GDM1 (cell line): Measurements from ENCODE around the gene RIPK1.
"Not testable (repeated sequence)": the region's sequence is repeated elsewhere in the genome, so short reads cannot be mapped to it uniquely, and the experiment has no call there.

ENCODE experiments used
- DNase-seq: peaks from one replicate; lab custom pipeline; 2025; lab: John Stamatoyannopoulos, UW

Gene RIPK1

DNA sequence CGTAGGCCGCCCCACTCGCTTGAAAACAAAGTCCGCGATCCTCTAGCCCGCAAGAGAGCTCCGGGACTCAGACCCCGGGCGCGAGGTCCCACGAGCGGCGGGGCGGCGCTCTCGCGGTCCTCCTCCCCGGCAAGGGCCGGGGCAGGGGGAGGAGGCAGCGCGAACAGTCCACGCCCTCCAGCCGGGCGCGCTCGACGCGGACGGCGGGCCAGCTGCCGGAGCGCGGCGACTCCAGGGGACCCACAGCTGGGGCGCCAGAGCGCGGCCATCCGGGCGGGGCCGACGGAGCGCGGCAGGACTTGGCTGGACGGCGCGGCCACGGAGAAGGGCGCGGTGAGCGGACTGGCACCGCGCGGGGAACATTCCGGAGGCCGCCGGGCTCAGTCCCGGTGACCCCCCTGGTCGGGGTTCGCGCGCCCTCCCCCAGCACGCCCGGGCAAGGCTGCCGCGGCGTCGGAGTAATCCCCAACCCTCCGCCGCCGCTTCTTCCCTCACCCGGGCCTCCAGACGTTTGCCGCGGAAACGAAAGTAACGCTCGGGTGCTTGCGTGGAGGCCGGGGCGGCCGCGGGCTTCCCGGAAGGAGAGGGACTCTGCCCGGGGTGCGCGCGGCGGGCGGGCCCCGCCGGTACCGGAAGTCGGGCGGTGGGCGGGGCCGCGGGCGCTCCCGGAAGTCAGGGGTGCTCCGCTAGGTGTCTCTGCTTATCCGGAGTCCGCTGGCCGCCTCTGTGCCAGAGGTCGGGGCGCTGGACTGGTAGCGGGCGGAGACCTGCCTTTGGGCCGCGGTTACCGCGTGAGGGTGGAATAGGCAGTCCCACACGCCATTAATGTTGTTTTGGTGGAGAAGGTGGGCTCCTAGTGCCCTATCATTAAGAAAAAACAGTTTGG lies at the start of gene RIPK1:
RIPK1 (plus strand) TSS at position 166 of the 886 bp plus-strand sequence. CDS start 8,330 bp downstream, outside the sequence.
- peak; percentile 84 for DNase-seq

DNA sequence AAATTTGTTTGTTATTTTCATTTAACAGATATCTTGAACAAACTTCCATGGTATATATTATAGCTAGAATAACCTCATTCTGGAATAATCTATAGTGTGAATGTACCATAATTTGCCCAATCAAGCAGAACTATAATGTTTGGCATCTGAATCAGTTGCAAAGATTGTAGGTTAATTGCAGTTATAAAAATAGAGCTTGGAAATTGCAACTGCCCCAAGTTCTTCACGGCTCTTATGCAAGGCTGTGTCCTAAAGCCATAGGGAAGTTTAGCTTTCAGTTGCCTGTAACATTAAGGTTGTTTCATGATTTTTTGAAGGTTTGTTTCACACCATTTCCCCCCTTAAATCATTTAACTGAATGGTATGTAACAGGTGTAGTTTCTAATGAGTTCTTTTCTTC lies 49.2 kb upstream of the RIPK1 start:
- no peak for DNase-seq

DNA sequence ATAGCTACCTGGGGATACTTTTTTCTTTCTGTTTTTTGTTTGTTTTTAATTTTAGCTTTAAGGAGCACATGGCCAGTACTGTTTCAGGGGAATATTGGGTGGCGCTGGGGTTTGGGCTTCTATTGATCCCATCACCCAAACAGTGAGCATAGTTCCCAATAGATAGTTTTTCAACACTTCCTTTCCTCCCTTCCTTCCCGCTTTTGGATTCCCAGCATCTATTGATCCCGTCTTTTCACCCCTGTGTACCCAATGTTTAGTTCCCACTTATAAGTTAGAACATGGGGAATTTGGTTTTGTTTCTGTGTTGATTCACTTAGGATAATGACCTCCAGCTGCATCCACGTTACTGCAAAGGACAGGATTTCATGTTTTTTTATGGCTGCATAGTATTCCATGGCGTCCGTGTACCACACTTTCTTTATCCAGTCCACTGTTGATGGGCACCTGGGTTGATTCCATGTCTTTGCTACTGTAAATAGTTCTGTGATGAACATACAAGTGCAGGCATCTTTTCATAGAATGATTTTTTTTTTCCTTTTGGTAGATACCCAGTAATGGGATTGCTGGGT lies 48.5 kb upstream of the RIPK1 start:
- no peak for DNase-seq

DNA sequence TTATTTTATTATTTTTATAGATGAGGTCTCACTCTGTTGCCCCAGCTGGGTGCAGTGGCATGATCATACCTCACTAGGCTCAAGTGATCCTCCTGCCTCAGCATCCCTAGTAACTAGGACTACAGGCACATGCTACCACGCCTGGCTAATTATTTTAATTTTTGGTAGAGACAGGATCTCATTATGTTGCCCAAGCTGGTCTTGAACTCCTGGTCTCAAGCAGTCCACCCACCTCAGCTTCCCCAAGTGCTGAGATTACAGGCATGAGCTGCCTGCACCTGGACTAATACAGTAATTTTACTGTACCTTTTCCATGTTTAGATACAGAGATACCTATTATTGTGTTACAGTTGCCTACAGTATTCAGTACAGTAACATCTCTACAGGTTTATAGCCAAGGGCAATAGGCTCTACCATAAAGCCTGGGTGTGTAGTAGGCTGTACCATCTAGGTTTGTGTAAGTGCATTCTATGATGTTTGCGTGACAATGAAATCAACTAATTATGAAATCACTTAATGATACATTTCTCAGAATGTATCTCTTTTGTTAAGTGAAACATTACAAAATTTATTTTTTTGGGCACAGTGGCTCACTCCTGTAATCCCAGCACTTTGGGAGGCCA lies 47.2 kb upstream of the RIPK1 start:
- not testable (repeated sequence) for DNase-seq

DNA sequence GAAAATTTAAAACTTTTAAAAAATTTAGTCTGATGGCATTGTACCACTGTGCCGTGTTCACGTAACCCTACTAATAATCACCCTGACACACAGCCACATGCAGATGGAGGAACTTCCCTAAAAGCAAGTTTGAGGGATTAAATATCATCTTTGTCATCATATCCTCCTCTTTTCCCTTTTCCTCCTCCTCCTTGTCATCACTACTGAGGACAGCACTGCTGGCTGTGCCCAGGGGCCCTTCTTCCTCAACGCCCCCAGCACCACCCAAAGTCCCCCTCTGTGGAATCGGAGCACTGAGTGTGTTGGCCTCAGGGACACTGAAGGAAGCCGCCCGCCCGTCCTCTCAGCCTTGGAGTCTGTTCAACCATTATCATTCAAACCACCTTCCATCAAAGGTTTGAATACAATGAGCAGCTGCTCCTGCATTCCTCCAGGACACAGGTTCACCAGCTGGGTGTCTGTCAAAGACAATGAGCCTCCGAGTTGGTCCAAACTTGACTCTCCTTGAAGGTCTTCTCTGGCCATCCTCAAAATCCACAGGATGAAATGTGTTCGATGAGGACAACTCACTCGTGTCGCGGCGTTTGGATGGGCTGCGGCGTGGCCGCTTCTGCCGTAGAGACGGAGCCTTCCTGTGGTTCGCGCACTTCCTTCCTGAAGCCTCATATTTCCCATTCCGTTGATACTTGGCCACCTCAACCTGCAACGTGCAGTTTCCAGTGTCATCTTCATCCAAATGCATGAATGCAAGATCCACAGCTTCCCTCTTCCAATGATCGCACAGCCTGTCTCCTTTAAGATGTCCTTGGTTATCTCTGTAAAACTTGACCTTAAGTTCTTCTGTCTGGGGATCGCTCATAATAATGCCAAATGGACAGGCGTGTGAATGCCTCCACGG lies 45.3 kb upstream of the RIPK1 start:
- DNase-seq: peak; percentile 57

DNA sequence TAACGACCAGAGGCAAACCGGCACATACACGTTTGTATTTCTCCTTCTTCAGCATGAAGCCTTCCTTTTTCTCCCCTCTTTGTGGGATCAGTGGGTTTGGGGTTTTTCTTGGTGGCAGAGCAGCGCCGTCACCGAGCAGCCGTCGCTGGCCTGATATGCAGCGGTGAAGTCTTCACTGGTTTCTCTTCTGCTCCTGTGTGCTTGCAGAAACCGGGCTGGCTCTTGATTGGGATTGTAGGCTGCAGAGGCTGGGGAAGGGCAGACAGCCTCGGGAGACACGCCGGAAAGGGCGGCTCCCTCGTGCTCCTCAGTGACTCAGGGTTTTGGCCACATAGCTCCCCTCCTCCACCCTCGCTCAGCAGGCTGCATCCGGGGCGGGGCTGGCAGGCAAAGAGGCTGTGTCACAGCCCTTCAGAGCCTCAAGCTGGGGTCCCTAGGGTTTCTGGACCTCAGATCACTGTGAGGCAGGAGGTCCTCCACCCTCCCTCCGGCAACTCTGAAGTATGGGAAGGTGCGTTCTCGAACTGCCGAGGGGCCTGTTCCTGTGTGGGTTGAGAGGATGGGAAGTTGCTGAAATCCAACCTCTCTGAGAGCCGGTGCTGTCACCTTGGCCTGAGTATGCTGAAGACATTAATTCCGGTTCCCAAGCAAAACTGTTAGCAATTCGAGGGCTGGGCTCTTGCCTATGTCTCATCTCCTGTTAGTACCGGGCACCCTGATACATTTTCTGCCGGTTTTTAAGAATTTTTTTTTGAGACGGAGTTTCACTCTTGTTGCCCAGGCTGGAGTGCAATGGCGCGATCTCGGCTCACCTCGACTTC lies 44.4 kb upstream of the RIPK1 start:
- peak; percentile 96 for DNase-seq

DNA sequence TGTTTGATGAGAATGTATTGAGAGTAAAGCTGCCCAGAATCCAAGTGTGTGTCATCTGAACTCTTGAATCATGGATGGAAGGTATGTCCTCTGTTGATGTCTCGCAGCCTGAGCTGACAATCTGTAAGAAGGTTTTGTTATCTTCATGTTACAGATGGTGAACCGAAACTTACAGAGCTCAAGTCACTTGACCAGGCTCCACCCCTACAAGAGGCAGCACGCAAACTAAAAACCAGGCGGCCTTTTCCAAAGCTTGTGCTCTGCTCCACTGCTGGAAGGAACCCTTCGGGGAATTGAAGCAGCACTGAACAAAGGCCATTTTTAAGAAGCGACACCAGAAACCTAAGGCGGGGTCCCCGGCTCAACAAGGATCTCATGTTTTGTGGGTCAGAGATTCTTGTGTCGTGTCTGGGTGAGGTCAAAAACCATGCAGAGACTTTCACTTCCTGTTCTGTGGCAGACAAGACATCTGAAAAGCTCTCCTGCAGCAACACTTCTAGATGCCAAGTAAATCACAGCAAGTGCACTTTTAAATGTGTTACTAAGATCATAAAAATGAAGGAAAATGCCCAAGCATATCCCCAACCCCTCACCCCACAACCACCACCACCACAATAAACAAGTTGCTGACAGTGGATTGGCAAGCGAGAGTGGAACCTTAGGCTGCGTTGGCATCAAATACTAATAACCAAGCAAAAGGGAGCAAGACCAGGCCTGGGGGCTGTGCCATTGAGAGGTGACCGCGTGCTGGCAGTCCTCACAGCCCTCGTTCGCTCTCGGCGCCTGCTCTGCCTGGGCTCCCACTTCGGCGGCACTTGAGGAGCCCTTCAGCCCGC lies 41.3 kb upstream of the RIPK1 start:
- no peak for DNase-seq

DNA sequence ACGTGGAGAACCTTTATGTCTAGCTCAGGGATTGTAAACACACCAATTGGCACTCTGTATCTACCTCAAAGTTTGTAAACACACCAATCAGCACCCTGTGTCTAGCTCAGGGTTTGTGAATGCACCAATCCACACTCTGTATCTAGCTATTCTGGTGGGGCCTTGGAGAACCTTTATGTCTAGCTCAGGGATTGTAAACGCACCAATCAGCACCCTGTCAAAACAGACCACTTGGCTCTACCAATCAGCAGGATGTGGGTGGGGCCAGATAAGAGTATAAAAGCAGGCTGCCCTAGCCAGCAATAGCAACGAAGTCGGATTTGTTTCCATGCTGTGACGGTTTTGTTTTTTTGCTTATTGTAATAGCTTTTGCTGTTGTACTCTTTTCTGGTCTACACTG lies 40.1 kb upstream of the RIPK1 start:
- DNase-seq: not testable (repeated sequence)

DNA sequence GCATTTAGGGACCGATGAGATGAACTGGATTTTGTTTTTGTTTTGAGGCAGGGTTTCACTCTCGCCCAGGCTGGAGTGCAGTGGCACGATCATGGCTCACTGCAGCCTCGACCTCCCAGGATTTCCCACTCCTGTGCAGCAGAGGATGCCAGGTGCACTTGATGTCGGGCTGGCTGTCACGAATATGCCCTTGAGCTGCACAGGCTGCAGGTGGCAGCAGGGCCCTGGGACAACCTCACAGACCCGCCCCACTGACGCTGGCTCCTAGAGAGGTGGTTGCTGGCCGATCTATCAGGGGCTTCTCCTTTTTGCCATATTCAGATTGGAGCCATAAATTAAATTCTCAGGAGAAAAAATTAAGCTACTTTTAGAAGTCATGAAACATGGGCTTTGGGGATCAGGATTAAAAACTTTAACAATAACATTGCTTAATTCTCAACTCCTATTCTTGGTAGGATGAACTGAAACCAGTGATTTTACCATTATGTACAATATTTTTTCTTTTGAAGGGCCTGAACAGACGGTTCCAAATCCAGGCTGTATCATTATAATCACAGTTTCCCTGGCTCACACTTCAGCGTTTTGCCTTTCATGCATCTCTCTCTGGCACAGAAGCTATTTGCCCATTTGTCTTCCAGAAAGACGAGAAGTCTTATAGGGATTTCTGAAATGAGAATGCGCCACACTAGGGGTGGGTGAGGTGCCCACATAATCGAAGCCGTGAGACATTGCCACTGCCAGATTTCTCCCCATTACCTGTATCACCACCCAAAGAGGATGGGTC lies 36.2 kb upstream of the RIPK1 start:
- DNase-seq: no peak

DNA sequence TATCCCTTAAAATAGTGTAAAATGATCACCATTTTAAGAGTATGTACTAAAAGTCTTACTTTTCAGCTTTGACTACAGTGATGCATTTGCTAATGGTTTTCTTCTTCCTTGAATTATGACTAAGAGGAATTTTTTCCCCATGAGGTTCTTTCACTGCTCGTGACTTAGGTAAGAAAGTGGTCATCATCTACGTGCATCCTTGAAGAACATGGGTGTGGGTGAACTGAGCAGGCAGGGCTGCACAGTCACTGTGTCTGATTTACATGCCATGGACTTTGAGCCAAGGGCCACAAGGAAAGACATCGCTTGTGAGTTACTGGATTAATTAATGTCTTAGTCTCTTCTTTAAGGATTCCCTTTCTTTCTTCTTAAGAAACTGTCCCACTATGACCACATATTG lies 35.3 kb upstream of the RIPK1 start:
- no peak for DNase-seq

DNA sequence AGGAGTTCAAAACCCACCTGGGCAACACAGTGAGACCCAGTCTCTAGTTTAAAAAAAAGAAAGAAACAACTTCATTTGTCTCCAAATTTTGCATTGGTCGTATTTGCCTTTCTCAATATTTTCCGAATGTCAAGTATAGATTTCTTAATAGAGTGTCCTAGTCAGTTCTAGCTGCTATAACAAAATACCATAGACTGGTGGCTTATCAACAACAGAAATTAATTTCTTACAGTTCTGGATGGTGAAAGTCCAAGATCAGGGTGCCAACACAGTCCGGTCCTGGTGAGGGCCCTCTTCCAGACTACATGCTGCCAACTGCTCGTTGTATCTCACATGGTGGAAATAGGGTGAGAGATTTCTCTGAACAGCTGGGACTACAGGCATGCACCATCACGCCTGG lies 34.6 kb upstream of the RIPK1 start:
- DNase-seq: no peak

DNA sequence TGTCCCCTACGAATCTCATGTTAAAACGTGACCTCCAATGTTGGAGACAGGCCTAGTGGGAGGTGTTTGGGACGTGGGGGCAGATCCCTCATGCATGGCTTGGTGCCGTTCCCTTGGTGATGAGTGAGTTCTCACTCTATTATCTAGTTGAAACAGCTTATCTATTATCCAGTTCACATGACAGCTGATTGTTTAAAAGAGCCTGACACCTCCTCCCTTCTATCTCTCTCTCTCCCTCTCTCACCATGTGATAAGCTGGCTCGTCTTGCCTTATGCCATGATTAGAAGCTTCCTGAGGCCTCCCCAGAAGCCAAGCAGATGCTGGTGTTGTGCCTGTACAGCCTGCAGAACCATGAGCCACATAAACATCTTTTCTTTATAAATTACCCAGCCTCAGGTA lies 32.9 kb upstream of the RIPK1 start:
- DNase-seq: no peak

DNA sequence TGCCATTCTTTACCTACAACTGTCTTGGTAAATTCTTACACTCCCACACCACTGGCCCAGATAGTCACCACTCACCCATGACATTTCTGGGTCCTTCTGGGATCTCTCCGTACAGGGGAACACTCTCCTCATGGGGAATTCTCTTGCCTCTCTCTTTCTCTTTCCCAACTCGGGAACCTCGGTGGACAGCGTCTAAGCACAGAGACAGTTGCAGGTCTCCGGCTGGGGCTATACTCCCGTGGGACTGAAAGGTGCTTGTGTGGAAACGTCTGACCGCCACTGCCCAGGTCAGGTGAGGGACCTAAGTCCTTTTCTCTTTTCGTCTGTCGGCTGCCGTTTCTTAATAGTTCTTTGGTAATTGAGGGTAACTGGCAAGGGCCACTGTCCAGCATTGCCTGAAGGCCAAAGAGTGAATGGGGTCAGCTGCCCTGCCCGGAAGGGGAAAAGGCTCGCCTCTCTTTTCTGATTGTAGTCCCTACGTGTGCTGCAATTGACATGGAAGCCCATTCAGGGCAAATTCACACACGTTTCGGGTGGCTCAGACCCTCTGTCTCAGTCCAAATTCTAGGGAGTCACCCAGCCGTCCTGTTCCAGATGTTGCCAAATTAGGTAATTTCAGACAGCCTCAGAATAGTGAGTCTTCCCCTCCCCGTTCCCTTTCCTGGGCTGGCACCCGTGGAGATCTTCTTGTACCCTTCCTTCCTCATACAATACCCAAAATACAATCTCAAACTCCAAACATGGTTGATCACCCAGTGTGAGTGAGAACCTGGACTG lies 31.2 kb upstream of the RIPK1 start:
- no peak for DNase-seq

DNA sequence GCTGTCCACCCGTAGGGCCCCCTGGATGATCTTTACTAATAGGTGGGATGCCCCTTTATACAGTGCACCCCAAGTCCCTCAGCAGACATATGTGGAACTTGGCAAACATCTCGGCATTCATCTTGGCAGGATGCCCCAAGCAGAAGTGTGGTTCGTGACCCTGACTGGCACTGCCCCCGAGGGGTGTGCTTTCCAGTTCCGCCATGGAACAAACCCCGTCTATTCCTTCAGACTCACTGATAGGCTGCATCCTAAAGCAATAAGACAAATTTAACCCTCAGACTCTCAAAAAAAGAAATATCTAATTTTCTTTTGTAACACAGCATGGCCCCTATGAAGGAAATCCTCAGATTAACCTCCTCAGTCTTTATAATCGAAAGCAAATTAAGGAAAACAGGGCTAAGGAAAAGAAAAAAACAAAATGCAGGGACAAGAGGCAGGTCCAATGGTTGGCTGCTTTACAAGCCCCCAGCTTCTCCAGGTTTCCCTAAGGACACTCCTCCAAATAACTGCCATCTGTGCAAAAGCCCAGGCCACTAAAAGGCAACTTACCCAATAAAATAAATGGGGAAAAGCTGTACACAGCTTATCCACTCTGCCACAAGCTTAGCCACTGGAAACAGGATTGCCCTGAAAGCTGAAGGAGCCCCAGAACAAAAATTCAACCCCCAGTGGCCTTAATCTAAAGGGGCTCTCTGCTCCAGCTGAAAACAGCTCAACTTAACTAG lies 30.5 kb upstream of the RIPK1 start:
- no peak for DNase-seq

DNA sequence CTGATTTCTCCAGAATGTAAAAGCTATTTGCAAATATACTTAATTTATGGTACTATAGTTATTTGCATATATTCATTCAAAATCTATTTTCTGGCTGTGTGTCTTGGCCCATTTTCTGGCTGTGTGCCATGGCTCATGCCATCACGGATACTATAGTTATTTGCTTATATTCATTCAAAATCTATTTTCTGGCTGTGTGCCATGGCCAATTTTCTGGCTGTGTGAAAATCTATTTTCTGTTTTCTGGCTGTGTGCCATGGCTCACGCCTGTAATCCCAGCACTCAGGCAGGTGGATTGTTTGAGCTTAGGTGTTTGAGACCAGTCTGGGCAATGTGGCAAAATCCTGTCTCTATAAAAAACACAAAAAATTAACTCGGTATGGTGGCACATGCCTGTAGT lies 28.9 kb upstream of the RIPK1 start:
- DNase-seq: no peak

DNA sequence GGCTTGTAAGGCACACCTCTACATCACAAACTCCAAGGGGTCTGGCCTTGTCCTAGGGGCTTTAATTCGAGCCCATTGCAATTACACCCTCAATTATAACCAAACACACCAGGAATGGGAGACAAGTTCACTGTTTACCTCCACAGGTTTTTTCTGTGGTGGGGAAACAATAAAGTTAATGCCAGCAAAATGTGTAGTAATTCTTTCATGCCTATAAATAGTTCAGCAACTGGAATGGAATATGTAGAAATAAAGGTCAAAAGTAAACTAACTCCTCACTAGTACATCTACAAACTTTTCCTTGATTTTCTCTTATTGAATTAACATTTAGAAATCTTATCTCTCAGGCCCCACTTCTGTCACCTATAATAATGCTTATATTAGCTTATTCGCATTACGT lies 27.1 kb upstream of the RIPK1 start:
- no peak for DNase-seq

DNA sequence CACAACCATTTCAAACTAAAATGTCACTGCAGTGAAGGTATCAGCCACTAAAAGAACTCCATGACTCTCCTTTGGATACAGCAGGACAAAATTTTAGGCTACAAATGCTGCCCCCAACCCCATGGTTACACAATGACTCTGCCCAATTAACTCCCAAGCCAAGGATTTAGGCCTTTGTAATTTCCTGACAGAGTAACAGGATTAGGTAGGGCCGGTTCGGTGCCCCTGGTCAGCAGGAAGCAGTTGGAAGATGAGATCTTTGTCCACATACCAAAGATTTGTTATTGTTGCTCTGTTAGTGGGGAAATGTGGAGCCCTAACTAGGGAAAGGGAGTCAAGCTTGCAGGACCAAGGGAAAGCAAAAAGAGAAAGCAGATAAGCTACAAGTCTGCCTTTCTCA lies 26.7 kb upstream of the RIPK1 start:
- DNase-seq: no peak

DNA sequence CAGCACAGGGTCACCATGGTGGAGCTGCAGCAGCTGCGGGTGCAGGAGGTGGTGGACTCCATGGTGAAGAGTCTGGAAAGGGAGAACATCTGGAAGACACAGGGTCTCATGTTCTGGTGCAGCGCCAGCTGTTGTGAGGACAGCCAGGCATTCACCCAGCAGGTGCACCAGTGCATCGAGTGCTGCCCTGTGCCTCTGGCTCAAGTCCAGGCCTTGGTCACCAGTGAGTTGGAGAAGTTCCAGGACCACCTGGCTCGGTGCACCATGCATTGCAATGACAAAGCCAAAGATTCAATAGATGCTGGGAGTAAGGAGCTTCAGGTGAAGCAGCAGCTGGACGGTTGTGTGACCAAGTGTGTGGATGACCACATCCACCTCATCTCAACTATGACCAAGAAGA lies 22.9 kb upstream of the RIPK1 start:
- no peak for DNase-seq
